Cardiac fibroblast (primary cell): ENCODE measurements around the gene FAM47E.

ENCODE experiments used
- DNase-seq, 2 donors: peaks; one replicate each; pipeline versions ENCODE4 v3.0.0 to v3.0.0-alpha.2; 2010; ENCODE audit warnings: low read depth in 2 of 2
- H3K4me3 ChIP-seq, 2 donors: replicated peaks in 1 of 2; 1 replicate in 1 of 2; 2 replicates in 1 of 2; pipeline ENCODE4 v1.5.1; 2011; ENCODE audit warnings: low read depth in 2 of 2, low read length in 2 of 2, mild to moderate bottlenecking in 2 of 2, moderate library complexity in 1 of 2
- TF ChIP-seq, protein P1 (sequence below): IDR thresholded peaks from one replicate; pipeline ENCODE4 v1.5.1; 2011; ENCODE audit warnings: low read depth, mild to moderate bottlenecking, low read length, inconsistent platforms

Gene FAM47E

DNA sequence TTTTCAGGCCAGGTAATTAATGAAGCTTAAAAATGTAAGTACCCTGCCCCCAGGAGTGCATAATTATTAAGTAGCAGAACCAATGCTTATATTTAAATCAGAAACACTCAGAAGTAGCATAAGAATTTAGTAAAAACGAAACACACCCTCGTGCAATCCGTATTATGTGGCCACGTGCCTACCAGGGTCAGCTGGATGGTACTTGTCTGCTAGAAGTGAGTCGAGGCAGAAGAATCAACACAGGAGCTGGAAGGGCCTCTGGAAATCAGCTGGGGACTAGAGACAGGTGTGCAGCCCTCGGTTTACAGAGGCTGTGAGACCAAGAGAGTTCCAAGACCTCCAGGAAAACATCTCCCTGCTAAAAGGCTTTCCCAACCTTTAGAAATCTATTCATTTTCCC lies 559 bp upstream of the FAM47E start:
- peak in 1 of 2 donors; percentile 12 for DNase-seq
- peak overlapping the region in 1 of 2 donors; percentile 45 for H3K4me3 ChIP-seq
- TF ChIP-seq, protein P1, sequence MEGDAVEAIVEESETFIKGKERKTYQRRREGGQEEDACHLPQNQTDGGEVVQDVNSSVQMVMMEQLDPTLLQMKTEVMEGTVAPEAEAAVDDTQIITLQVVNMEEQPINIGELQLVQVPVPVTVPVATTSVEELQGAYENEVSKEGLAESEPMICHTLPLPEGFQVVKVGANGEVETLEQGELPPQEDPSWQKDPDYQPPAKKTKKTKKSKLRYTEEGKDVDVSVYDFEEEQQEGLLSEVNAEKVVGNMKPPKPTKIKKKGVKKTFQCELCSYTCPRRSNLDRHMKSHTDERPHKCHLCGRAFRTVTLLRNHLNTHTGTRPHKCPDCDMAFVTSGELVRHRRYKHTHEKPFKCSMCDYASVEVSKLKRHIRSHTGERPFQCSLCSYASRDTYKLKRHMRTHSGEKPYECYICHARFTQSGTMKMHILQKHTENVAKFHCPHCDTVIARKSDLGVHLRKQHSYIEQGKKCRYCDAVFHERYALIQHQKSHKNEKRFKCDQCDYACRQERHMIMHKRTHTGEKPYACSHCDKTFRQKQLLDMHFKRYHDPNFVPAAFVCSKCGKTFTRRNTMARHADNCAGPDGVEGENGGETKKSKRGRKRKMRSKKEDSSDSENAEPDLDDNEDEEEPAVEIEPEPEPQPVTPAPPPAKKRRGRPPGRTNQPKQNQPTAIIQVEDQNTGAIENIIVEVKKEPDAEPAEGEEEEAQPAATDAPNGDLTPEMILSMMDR: no peak

- H3K4me3 ChIP-seq: no peak overlapping the region
- DNase-seq: no peak
- TF ChIP-seq, protein P1: no peak
These were observed 741 bp downstream of the FAM47E start for GRCh38 chr4:76252271-76252653.

GRCh38 chr4:76253511-76253910 lies 2.0 kb downstream of the FAM47E start:
- DNase-seq: no peak
- TF ChIP-seq, protein P1: no peak
- H3K4me3 ChIP-seq: no peak overlapping the region

GRCh38 chr4:76256032-76256431 lies 4.5 kb downstream of the FAM47E start:
- DNase-seq: no peak
- TF ChIP-seq, protein P1: no peak
- H3K4me3 ChIP-seq: no peak overlapping the region

- DNase-seq: no peak
- TF ChIP-seq, protein P1: no peak
- H3K4me3 ChIP-seq: no peak overlapping the region
These were observed 5.4 kb downstream of the FAM47E start for GRCh38 chr4:76256968-76257367.

DNA sequence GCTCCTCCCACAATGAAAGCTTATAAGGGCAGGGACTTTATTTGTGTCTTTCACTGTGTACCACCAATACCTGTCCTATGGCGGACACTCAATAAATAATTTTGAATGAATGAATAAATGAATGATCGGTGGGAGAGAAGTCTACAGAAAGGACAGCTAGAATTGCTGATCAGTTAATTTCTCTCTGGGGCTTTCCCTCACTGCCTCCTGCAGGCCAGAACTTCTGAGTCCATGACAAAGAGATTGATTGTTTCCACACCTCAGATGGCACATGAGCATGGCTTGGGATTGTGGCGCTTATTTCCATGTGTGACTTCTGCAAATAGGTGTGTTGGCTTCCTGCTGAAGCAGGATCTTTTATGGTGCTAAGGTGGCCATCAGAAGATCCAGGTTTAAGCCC lies 6.3 kb downstream of the FAM47E start:
- no peak overlapping the region for H3K4me3 ChIP-seq
- TF ChIP-seq, protein P1: no peak
- DNase-seq: no peak

DNA sequence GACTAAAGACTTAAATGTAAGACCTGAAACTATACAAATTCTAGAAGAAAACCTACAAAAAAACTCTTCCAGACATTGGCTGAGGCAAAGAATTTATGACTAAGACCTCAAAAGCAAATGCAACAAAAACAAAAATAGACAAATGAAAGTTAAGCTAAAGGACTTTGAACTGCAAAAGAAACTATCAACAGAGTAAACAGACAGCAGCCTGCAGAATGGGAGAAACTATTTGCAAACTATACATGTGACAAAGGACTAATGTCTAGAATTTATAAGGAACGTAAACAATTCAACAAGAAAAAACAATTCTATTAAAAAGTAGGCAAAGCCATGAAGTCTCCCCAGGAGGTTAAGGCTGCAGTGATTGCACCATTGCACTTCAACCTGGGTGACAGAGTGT lies 9.1 kb downstream of the FAM47E start:
- DNase-seq: no peak
- TF ChIP-seq, protein P1: no peak
- no peak overlapping the region for H3K4me3 ChIP-seq
